GM21737 (cell line): ENCODE results near the gene TOR3A.
"Not testable (repeated sequence)": the region's sequence is repeated elsewhere in the genome, so short reads cannot be mapped to it uniquely, and the experiment has no call there.

Source experiments
- ATAC-seq: cut with Tn5 transposase; IDR thresholded peaks from one replicate; pipeline ENCODE4 v1.9.1; 2021; ENCODE audit warnings: mild to moderate bottlenecking, moderate library complexity; ENCODE audit not compliant: unreplicated experiment

The TOR3A gene

GRCh38 chr1:179081687-179082332 lies at the start of gene TOR3A:
Gene TOR3A, plus strand, starts transcription at chr1:179082070. Its CDS starts 59 bp downstream, at chr1:179082129.
- ATAC-seq: peak; percentile 87

DNA sequence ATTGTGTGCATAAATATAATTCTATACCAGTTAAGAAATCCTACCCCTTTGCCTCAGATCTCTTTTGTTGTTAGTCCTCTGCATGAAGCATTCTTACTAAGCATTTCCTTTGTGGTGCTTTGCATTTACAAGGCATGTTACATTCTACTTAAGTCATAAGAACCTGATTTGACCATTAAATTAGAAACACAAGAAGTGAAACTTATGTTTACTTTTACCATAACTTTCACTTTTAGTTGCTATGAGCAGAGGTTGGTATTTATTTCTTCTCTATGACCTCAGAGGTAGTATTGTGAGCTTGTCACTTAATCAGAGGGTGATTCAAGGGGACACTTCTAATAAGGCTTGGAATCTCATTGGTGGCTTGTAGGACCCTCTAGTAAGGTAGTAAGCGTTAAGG lies 47.1 kb upstream of the TOR3A start:
- ATAC-seq: peak; percentile 84

GRCh38 chr1:179036844-179037465 lies 44.9 kb upstream of the TOR3A start:
- no peak for ATAC-seq

GRCh38 chr1:179038528-179039281 lies 43.2 kb upstream of the TOR3A start:
- no peak for ATAC-seq

- ATAC-seq: not testable (repeated sequence)
Observed at GRCh38 chr1:179039502-179040174, 42.2 kb upstream of the TOR3A start.

- not testable (repeated sequence) for ATAC-seq
Observed at GRCh38 chr1:179040175-179040551, 41.7 kb upstream of the TOR3A start.

DNA sequence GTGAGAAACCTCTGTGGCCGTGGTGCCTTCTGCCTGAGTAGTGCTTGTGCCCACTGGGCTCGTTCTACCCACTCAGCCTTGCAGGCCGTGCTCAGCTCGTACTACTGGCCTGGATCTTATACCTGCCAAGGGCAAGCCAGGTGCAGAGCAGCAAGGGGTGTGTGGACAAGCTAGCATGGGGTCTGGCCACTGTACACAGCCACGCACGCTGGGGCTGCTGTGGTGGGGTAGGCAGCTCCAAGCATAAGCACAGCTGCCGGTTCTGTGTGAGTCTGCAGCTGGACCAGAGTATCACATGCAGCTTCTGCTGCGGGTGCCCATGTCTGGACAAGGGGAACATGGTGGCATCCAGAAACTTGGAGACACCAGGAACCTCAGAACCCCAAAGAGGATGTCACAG lies 39.8 kb upstream of the TOR3A start:
- no peak for ATAC-seq

DNA sequence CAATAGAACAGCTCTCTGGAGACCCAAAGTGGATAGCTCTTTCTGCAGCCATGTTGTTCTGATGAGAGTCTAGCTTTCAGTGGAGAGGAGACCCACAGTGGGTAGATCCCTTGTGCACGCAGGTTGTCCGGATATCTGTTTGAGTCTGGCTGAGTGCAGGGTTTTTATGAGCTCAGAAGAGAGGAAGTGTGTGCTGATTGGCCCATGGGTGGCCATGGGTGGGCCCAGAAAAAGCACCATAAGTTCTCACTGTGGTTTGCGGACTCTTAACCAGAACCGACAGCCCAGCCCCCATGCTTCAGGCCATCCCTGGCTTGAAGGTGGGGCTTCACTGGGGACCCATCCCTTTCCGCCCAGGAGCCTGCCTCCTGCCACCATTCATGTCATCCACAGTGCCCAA lies 39.2 kb upstream of the TOR3A start:
- no peak for ATAC-seq

DNA sequence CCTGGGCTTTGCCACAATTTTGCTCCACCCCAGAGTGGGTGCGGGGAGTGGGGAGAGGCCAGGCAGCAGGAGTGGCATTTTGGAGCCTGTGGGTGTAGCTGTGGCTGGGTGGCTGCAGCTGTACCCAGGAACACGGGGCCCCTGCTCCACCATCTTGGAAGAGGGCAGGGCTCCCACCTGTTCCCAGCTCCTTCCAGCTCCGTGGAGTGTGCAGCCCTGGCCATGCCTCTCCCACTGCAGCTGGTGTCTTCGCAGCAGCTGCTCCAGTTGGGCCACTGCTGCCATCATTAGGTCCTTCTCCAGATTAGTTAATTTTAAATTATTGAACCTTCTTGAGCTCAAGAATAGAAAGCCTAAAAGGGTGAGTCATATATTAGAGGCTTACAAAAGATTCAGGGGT lies 38.6 kb upstream of the TOR3A start:
- no peak for ATAC-seq

GRCh38 chr1:179043907-179044306 lies 38.0 kb upstream of the TOR3A start:
- no peak for ATAC-seq

DNA sequence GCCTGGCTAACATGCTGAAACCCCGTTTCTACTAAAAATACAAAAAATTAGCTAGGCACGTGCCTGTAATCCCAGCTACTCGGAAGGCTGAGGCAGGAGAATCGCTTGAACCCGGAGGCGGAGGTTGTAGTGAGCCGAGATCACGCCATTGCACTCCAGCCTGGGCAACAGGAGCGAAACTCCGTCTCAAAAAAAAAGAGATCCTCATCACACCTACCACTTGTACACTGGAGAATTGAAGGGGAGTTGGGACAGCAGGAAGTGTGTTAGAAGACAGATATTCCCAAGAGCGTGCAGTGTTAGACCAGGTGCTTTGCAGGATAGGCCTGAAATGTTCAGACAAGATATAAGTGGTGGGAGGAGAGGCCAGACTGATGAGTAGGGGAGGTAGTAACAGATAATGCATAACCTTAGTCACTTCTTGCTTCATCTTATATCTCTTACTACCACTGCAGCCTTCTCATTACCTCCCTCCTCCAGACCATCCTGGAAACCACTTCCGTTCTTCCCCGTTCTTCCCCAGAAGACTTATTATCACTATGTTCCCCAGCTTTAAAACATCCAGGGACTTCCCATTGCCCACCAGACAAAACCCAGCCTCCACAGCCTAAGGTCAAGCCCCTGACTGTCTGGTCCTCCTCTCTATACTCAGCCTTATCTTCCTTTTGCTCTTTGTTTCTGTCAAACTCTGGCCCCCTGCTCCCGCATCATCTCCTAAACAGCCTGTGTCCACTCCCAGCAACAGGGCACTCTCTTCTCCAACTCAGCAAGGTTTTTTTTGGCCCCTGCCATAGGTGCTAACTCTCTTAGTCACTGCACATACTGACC lies 34.8 kb upstream of the TOR3A start:
- no peak for ATAC-seq

GRCh38 chr1:179047636-179047997 lies 34.3 kb upstream of the TOR3A start:
- ATAC-seq: no peak

- ATAC-seq: no peak
Observed at GRCh38 chr1:179048339-179049124, 33.3 kb upstream of the TOR3A start.

GRCh38 chr1:179052776-179053175 lies 29.1 kb upstream of the TOR3A start:
- ATAC-seq: no peak

DNA sequence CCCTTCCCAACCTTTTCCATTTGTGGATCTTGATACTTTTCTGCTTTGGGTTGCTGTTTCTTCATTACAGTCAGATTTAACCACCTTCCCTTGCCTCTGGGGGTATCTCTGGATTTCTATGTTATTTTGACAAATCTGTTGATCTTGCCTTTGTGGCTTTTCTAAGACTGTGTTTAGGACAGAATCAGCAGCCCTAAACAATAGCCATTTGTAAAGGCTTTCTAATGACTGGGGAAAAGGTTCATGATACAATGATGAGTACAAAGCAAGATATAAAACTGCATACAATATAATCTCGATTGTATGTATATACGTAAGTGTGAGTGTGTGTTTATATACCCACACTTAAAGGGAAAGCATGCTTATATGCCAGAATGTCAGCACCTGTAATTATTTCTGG lies 28.4 kb upstream of the TOR3A start:
- no peak for ATAC-seq

DNA sequence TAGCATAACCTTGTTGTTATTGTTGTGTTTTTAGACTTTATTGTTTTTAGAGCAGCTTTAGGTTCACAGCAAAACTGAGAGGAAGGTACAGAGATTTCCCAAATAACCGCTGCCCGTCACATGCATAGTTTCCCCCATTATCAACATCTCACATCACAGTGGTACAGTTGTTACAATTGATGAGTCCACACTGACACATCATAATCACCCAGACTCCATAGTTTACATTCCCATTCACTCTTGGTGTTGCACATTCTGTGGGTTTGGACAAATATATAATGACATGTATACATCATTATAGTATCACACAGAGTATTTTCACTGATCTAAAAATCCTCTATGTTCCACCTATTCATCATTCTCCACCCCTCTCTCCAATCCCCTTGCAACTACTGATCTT lies 25.9 kb upstream of the TOR3A start:
- no peak for ATAC-seq

DNA sequence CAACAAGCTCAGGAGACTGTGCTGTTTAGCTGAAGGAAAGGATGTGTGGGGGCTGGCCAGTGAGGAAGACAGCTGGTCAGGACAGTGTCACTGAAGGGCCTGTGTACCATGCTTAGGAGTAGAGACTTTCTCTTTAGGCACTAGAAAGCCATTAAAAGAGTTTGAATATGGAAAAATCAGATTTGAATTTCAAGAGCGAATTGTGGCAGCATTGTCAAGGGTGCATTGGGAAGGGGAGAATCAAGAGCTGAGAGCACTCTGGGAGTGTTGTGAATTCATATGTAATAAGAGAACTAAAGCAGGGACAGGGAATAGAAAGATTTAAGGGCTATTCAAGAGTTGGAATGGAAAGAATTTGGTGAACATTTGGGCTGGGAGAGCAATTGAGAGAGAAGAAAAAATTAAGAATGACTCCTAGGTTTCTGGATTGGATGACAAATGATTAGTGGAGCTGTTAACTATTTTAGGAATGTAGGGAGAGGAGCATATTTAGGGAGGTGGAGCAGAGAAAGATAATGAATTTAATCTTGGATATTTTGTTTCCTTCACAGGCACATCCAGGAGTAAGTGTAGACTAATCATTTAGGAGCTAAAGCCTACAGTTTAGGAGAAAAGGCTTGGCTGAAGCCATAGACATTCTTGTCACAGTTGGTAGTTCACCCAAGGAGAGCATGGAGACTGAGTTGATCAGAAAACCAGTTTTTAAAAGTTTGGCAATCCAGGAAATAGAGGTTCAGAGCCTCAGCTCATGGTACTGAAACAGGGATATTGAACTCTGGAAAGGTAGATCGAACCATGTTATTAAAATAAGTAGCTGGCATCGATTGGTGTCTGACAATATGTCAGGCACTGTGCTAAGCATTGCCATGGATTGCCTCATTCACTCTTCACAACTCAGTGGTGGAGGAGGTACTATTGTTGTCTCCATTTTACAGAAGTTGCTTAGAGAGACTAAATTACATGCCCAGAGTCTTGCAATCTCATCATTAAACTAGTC lies 23.1 kb upstream of the TOR3A start:
- no peak for ATAC-seq

DNA sequence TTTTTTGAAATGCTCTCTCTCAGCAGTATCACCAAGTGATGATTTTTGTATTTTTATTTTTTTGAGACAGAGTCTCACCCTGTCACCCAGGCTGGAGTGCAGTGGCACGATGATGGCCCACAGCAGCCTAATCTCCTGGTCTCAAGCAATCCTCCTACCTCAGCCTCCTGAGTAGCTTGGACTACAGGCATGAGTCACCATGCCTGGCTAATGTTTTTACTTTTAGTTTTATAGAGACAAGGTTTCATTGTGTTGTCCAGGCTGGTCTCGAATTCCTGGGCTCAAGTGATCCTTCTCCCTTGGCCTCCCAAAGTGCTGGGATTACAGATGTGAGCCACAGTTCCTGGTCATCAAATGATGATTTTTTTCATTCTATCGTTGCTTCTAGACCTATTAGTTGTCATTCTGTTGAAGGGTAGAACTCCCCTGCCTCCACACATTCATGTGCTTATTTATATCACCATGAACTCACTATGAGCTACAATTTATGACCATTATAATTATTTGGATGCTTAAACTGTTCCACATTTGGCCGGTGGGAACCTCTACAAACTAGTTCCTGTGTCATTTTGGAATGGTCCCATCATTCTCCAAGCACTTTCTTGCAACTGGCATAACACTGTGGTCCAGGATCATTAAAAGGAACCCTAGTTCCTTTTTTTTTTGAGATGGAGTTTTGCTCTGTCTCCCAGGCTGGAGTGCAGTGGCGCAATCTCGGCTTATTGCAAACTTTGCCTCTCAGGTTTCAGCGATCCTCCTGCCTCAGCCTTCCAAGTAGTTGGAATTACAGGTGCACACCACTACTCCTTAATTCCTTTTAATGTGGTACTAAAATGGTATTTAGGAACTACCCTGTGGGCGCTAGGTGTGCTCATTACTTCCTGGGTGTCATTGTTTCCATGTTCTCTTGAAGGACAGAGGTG lies 20.2 kb upstream of the TOR3A start:
- no peak for ATAC-seq
